GM21717 (cell line): ENCODE results near the gene C6orf89.

ENCODE experiments used
- ATAC-seq: cut with Tn5 transposase; IDR thresholded peaks from one replicate; pipeline ENCODE4 v1.9.1; 2021; ENCODE audit warnings: mild to moderate bottlenecking, moderate library complexity; ENCODE audit not compliant: unreplicated experiment

The C6orf89 gene

DNA sequence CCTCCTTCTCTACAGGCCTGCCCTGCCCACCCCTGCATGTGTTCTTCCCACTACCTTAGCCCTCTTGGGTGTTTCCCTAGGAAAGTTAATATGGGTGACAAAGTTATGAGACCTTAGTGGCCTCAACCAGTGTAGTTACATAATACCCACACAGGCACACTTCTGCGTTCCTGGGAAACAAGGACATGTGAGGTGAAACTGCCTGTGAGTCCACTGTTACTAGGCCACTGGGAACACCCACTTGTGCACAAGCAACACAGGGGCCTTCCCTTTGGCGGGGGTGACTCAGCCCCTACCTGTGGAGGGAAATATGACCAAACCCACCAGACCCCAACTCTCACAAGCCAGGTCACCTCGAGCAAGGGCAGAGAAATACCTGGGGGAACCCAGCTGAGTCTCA lies 81.5 kb downstream of the C6orf89 start:
- ATAC-seq, result no peak

DNA sequence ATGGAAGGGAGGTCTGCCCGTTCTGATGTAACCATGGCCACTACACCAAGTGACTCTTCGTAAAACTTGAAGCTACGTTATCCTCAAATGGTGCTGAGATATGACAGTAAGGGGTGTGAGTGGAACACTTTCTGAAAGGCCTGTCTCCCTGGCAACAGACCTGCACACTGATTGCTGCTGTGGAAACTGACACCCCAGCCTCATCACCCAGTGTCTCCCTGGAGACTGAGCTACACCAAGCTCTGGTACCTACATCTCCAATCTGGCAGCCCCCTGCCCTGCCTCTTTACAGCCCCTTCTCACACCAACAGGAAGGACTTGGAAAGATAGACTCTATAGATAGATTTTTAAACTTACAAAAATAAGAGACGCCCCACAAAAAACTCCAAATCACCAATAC lies 82.0 kb downstream of the C6orf89 start:
- ATAC-seq, result no peak

DNA sequence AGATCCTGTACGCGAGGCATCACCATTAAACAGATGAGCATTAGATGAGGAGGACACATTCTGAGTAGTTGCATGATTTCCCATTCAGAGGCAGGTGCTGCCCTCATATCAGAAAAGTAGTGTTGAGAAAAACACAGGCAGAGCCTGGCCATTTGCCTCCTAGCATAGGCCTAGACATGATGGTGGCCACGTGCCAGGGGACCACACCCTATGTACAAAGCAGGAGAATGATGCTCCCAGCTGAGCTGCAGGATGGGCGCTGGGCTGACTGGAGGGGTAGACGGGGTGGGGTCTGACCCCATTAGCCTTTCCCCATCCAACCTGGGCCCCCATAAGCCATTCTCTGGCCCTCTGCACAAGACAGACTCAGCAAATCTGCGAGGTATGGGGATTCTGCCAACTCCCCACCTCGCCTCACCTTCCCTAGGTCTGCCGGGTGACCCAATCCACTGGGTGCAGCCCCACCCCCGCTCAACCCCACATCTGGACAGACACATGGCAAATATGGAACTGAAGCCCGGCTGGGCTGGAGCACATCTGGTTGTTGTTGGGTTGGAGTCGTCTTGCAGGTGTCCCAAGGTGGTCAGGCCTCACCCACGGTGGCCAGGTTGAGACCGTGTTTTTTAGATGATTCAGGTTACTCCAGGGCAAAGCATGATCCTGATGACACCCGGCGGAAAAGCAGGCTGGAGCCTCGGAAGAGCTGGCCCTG lies 82.7 kb downstream of the C6orf89 start:
- no peak for ATAC-seq

DNA sequence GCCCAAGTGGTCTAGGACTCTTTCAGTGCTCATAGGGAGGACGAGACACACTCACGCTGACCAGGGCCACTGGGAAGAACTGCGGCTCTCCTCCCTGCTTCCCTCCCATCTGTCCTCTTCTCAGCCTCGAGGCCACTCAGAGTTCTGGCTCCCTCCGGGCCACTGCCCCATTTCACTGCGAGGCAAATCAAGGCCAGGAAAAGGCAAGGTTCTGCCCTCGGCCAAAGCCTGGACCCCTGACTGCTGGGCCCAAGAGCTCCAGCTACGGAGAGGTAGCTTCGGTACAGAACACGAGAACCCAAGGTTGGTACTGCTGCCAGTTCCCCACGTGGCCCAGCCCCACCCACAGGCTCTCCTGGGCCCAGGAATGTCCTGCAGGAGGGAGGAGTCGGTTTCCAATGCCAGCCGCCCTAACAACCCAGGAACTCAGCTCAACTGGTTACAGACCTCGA lies 83.5 kb downstream of the C6orf89 start:
- ATAC-seq, result no peak

DNA sequence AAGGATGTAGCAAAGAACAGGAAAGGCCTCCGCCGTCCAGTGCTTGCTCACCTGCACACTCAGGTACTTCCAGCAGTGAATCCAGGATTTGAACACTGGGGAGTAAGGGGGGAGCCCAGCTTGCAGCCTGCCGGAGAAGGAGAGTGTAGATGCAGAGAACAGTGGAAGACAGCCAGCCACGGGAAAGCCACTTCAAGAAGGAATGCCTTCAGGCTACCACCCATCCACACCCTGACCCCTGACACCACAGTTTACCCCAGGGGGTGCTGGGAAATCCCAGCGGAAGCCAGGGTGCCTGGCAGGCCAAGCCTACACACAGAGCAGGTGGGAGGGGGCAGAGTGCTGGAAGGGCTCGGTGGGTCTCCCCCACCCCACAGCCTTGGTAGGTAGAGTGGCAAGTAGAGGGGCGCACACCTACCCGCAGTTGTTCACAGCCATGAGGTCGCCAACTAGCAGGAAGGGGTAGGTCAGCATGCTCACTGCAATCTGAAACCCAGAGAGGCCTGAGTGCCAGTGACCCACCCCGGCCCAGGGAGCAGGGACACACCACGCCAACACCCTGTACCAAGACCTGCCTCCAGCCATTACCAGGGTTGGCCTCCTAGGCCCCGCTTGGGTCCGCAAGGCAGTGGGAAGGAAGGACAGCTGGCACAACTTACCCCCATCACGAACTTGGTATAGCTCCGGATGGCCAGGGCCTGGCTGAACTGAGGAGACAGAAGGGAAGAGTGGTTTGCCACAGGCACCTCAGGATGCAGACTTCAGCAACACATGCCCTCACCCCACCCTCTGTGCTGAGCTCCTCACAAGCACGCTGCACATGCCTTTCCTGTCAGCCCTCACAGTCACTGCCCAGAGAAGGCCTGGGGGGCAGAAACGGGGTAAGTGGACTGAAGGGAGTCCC lies 84.5 kb downstream of the C6orf89 start:
- no peak for ATAC-seq

DNA sequence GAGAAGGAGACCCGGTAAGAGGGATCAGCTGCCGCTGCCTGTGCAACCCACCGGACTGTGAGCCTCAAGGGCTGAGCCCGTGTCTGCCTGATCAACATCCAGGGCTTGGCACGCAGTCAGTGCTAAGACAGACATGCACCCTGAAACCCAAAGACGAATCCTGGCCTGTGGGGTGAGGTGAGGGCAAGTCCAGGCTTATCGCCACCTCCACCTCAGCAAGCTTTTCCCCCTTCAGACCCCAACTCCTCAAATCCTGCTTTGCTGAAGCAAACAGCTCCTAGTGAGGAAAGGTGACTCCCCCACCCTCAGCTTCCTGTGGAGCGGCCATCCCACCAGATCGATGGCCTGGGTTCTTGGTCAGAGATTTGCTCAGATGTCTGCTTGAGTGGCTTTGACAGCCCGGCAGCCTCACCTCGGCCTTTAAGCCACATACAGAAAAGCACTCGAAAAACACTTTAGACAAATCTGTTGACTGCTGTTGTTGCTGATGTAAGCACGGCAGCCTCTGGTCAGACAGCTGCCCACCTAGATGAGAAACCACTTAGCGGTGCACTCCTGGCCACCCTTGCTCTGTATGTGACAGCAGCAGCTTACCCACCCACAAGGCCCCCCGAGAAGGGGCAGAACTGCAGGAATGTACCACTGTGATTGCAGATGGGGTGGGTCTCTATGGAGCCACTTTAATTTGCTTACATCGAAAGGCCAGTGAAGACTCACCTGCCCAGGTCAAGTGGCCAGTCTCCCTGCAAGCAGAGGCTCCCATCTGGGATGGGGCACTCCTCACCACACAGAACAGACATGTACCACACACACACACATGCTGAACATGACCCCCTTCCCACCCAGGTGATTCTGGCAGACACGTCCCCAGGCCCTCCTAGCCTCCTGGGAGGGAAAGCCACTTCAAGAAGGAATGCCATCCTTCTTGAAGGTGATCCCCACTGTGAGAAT lies 85.4 kb downstream of the C6orf89 start:
- ATAC-seq, result no peak

DNA sequence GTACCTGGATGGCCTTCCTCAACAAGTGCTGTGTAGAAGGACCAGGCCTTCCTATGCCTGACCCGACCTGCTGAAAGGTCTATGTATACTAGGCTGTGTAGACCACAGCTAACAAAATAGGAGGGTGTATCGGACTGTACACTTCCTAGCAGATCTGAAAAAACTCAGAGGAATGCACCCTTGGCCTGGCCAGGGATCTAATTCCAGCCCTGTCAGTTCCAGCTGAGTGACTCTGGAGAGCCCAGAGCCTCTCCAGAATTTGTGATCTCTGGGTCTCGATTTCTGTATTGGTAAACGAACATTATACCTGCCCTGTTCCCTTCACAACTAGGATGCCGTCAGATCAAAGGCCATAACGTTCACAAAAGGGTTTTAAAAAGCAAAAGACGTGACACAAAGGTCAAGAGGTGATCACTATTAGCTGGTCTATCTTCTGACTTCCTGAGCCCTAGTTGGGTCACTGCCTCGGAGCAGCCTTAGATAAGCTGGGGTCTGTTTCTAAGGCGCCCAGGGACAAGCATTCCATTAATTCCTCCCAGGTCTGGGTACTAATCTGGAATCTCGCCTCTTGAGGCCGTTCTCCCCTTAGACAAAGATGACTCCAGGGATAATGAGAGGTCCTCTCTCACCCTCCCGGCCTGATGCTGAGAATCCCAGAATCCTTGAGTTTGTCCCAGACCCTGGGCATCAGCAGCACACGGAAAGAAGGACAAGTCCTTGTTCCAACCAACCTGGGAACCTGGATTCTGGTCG lies 86.3 kb downstream of the C6orf89 start:
- ATAC-seq, result no peak

DNA sequence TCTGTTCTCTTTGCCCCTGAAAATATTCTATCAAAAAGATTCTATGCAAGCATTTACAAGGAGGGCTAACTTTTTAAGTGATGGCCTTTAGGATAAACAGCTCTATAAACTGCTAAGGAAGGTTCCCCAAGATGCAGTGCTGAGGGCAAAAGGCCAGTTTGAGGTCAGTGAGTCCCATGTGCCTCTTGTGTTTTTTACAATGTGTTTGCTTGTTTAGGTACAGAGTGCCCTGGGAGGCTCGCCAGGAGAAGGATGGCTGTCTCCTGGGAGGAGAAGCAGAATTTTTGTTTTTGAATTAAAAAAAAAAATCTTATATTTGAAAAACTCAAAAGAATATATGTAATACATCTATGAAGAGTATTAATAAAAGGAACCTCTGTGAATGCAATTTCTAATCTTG lies 87.4 kb downstream of the C6orf89 start:
- no peak for ATAC-seq

DNA sequence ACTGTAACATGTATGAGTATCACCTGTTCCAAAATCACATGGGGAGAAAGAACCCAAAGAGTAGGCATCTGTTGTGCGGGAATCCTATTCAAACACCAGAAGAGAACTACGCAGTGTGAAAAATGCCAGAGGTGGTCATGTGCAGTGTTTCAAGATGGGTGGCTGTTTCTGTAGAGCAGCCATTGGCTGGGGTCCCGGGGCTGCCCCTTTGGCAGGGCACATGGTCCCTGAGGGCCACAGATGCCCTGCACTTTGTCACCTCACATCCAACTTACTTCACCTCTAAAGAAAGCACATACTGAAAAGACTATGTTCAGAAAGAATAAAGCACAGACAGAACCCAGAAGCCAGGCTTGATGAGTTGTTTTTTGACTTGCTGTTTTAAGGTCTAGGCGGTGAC lies 87.9 kb downstream of the C6orf89 start:
- ATAC-seq, result no peak

DNA sequence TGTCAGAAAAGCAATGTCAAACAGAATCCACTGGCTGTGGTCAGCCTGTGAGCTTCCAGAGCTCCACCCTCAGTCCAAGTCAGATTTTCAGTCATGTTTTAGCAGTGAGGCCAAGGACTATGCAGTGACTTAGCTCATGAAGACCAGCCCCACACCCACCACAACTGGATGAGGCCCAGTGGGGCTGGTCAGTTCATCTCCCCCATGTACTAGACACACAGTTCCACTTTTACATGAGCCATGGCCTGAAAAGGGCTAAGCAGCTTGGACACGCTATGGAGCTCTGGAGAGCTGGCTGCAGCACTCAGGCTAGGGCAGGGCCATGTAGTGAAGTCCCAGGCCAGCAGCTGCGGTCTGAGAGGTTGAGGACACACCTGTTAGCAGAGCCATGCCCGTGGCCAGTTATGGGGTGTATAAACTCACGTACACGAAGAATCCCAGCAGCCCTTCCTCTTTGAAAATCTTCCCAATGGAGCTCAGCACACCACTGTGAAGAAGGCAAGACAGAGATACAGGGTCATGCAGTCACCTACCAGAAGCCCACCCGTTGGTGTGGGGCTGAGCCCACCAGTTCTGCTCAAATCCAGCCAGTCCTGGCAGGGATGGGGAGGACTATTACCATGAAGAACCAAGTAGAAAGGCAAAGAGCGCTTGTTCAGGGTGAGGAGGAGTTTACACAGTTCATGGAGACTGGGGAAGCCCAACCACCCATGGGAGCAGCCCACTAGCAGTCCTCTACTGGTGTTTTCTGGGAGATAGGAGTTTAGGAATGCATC lies 89.7 kb downstream of the C6orf89 start:
- ATAC-seq, result no peak

DNA sequence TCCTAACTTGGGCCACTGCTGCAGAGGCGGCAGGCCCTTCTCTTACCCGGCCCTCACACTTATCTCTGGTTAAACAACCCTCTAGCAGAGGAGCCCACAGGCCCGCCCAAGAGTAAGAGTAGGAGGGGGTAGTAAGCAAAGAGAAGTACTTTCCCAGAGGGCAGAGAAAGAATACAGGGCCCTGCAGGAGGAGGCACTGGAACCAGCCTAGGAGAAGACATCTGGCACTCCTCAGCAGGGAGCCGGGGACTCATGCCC lies 90.2 kb downstream of the C6orf89 start:
- no peak for ATAC-seq

DNA sequence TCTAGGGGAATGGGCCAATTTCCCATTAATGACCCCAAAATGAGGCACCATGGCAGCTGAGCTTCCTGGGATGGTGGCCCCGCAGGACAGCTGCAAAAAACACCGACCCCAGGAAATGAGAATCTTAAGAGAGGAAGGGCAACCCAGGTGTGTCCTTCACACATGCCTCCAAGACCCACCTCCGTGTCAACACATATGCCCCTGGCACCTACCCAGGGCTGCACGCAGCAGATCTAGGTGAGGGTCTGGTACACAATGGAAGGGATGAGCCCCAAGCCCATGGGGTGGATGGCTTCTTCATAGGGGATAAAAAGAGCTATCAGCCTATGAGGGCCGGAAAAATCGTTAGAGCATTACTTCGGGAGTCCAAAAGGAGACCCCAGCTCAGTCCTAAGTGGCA lies 90.8 kb downstream of the C6orf89 start:
- ATAC-seq, result no peak

DNA sequence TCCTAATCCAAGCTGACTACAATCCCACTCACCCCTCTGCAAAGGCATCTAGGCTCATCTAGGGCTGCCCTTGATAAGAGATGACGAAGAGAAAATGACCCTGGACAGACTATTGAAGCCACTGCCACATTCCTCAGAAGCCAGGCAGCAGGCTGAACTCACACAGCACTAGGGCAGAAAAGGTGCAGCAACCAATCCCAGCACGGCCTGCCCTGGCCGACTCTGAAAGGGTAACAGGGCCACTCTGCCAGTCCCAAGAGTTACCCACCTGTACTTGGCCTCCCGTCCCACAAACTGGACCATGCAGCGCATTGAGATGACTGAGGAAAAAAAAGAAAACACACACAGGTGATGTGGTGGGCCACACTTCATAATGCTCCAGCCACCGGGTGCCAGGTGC lies 91.2 kb downstream of the C6orf89 start:
- no peak for ATAC-seq

DNA sequence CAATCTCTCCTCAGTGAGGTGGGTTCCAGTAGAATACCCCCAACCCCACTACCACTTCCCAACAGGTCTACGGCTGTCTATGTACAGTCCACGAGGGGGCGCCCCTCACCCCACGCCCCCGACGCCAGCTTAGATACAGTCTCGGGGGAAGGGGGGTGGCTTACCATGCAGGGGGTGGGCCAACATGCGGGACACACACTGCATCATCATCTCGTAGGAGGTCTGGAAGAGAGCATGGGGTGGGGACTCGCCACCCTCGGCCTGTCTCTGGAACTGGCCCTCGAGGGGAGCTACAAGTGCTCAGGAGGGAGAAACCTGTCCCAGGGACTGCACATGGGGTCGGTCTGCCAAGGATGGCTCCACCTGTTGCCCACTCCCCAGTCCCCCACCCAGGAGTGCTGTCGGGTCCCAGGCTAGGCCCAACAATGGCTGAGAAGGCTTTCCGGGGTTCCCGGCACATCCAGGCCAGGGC lies 91.8 kb downstream of the C6orf89 start:
- no peak for ATAC-seq
